ENCODE data around the gene GATA5.

DNA sequence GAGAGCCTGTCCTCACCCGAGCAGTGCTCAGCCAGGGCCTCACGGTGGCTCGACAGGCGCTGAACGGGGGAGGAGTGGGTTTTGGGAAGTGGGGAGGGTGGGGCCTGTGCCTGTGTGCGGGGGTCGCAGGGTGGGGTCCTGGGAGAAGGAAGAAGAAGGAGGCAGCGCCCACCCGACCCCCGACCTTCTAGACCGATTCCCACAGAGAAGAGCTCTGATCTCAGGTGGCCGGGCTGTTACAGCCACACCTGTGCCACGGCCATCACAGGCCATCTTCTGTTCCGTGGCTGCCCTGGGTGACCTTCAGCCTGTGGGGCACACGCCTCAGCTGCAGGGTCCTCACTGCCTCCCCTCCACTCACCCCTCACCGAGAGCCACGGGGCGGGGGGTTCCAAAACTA is 41.4 kb upstream of the GATA5 start:
- TF ChIP-seq NFRKB (IDR thresholded peaks at IDR 0.05), result no peak
- no peak for TF ChIP-seq SUZ12 (IDR thresholded peaks at IDR 0.05)
- no peak for TF ChIP-seq TARDBP (IDR thresholded peaks at IDR 0.05)
- no peak for TF ChIP-seq SP1 (IDR thresholded peaks at IDR 0.05)
- no peak for TF ChIP-seq ELF4 (IDR thresholded peaks at IDR 0.05)

Measured in HEK293T (cell line).